Adrenal gland (tissue), 19 donors: Measurements from ENCODE around the gene RRBP1. TPM values are rescaled to one million over a fixed set of nuclear protein-coding genes. Genes with fewer than 3 reads are reported as not detected.

Experiments used
- DNase-seq, 7 donors: peaks; one replicate each; pipeline ENCODE4 v3.0.0-alpha.2; 2019 to 2020
- H3K27ac ChIP-seq, 5 donors: fragments of 200-600 bp; sonication (generic) in 4 of 5; 1 replicate in 3 of 5; 2 replicates in 2 of 5; pipeline versions ENCODE4 v1.5.1 to v1.8.0; 2016 to 2020; ENCODE audit warnings: mild to moderate bottlenecking in 1 of 5
- H3K27me3 ChIP-seq: fragments of 200-600 bp; 2 replicates; pipeline ENCODE4 v1.8.0; 2021
- H3K36me3 ChIP-seq, 2 donors: fragments of 200-600 bp; replicated peaks in 1 of 2; 1 replicate in 1 of 2; 2 replicates in 1 of 2; pipeline versions ENCODE4 v1.5.1 to v1.8.0; 2018 to 2022
- H3K4me1 ChIP-seq, 2 donors: fragments of 200-600 bp; replicated peaks in 1 of 2; 1 replicate in 1 of 2; 2 replicates in 1 of 2; pipeline versions ENCODE4 v1.5.1 to v1.8.0; 2018 to 2021
- H3K4me3 ChIP-seq, 4 donors: fragments of 200-600 bp; sonication (generic) in 3 of 4; one replicate each; pipeline ENCODE4 v1.5.1; 2016 to 2018
- H3K9me3 ChIP-seq, 3 donors: fragments of 200-600 bp; sonication (generic) in 1 of 3; replicated peaks in 1 of 3; 1 replicate in 2 of 3; 2 replicates in 1 of 3; pipeline versions ENCODE4 v1.5.1 to v1.8.0; 2016 to 2021
- POLR2A ChIP-seq, 2 donors: fragments of 450-650 bp; IDR thresholded peaks; one replicate each; pipeline ENCODE4 v1.6.1; 2017; ENCODE audit warnings: antibody characterized with exemption in 2 of 2, mild to moderate bottlenecking in 2 of 2, moderate library complexity in 1 of 2
- WGBS, 4 donors: extraction: QIAGEN DNeasy Blood & Tissue Kit in 2 of 4; methylation state at CpG; one replicate each; pipeline versions ENCODE4 v1.1.5 to v1.1.7; 2013 to 2017; 5-methylcytosine and 5-hydroxymethylcytosine counted together
- intact Hi-C, 2 donors: fragments of 100-400 bp; cut with DNase I; formaldehyde crosslinking; loops; one replicate each; pipeline versions ENCODE4 v1.14.1 to v1.15.0; 2022 to 2023
- long read RNA-seq, 10 donors: library from polyadenylated mRNA in 3 of 10; unstranded in 2 of 10; stranded (forward) in 1 of 10; transcript quantifications; one replicate each; pipeline ENCODE4 v2.0.0 and lab custom pipeline, GENCODE V29; 2021 to 2026
- polyA plus RNA-seq, 3 donors: library from polyadenylated mRNA; stranded (reverse); fragments of 200-250 nt in 2 of 3; fragments of 350-450 nt in 1 of 3; fragmentation: Illumina TruSeq in 1 of 3; extraction: RNeasy Lipid Tissue Mini Kit (QIAGEN cat#74804) in 1 of 3; gene quantifications; one replicate each; pipeline ENCODE4 v1.2.3, GENCODE V29; 2013 to 2014
- total RNA-seq, 9 donors: library from RNA; depleted of rRNA in 4 of 9; stranded (reverse); fragments of >200 nt in 4 of 9; fragments of 120-200 nt in 1 of 9; fragmentation: NEBNext Ultra II Directional in 1 of 9; extraction: Animal tissue kit (Norgen Biotek cat#: 25700) in 1 of 9; gene quantifications; one replicate each; pipeline versions ENCODE4 v1.1.0 to v1.2.4, GENCODE V29; 2013 to 2023
- TF ChIP-seq, protein P1 (sequence below), 6 experiments: fragments of 450-650 bp in 4 of 6; fragments of 200-600 bp in 2 of 6; sonication (generic) in 1 of 6; IDR thresholded peaks; 1 replicate in 5 of 6; 2 replicates in 1 of 6; pipeline versions ENCODE4 v1.5.1 to v1.8.0; 2016 to 2021; ENCODE audit warnings: antibody characterized with exemption in 6 of 6, mild to moderate bottlenecking in 2 of 6, moderate library complexity in 1 of 6
- donor health status: healthy with polysubstance abuse.
- donor health status: Bipolar disorder and iron deficiency.
- donor health status: DM: yes; HTN: yes; CAD: no.
- donor health status: DM: no; HTN: no; CAD: no.
- donor health status: DM: no; HTN: no; CAD: no.
- donor health status: DM: yes; HTN: yes; CAD: no.

Gene RRBP1, protein sequence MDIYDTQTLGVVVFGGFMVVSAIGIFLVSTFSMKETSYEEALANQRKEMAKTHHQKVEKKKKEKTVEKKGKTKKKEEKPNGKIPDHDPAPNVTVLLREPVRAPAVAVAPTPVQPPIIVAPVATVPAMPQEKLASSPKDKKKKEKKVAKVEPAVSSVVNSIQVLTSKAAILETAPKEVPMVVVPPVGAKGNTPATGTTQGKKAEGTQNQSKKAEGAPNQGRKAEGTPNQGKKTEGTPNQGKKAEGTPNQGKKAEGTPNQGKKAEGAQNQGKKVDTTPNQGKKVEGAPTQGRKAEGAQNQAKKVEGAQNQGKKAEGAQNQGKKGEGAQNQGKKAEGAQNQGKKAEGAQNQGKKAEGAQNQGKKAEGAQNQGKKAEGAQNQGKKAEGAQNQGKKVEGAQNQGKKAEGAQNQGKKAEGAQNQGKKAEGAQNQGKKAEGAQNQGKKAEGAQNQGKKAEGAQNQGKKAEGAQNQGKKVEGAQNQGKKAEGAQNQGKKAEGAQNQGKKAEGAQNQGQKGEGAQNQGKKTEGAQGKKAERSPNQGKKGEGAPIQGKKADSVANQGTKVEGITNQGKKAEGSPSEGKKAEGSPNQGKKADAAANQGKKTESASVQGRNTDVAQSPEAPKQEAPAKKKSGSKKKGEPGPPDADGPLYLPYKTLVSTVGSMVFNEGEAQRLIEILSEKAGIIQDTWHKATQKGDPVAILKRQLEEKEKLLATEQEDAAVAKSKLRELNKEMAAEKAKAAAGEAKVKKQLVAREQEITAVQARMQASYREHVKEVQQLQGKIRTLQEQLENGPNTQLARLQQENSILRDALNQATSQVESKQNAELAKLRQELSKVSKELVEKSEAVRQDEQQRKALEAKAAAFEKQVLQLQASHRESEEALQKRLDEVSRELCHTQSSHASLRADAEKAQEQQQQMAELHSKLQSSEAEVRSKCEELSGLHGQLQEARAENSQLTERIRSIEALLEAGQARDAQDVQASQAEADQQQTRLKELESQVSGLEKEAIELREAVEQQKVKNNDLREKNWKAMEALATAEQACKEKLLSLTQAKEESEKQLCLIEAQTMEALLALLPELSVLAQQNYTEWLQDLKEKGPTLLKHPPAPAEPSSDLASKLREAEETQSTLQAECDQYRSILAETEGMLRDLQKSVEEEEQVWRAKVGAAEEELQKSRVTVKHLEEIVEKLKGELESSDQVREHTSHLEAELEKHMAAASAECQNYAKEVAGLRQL (N-terminal part only)
- total RNA-seq (100 to 1,000 TPM in 6 of 9 donors, 10 to 100 TPM in 3; 73.9 to 261 (median 120) TPM), polyA plus RNA-seq (100 to 1,000 TPM; 107 to 168 (median 125) TPM)
- long read RNA-seq, donor 1, full-length matches to known transcripts, result 24 of 37 reads
- long read RNA-seq, donor 1, partial matches to known transcripts, result 13 of 37 reads
- long read RNA-seq, donor 1, other reads (novel, unspliced or antisense), result 0 of 37 reads
- long read RNA-seq, donor 2, full-length matches to known transcripts, result 12 of 31 reads
- long read RNA-seq, donor 2, partial matches to known transcripts, result 19 of 31 reads
- long read RNA-seq, donor 2, other reads (novel, unspliced or antisense), result 0 of 31 reads
- long read RNA-seq, donor 3, transcript RRBP1-205 (2 exons, 1,191 nt), result major isoform, 13 of 32 reads
- long read RNA-seq, donor 3, partial matches to known transcripts, result 18 of 32 reads
- long read RNA-seq, donor 3, other reads (novel, unspliced or antisense), result 0 of 32 reads
- long read RNA-seq, donor 4, transcript RRBP1-205 (2 exons, 1,191 nt), result major isoform, 26 of 58 reads
- long read RNA-seq, donor 4, partial matches to known transcripts, result 28 of 58 reads
- long read RNA-seq, donor 4, other reads (novel, unspliced or antisense), result 3 of 58 reads
- long read RNA-seq, donor 5, full-length matches to known transcripts, result 44 of 144 reads
- long read RNA-seq, donor 5, partial matches to known transcripts, result 20 of 144 reads
- long read RNA-seq, donor 5, other reads (novel, unspliced or antisense), result 80 of 144 reads
- long read RNA-seq, donor 6, transcript RRBP1-205 (2 exons, 1,191 nt), result major isoform, 14 of 47 reads
- long read RNA-seq, donor 6, partial matches to known transcripts, result 29 of 47 reads
- long read RNA-seq, donor 6, other reads (novel, unspliced or antisense), result 4 of 47 reads
- long read RNA-seq, donor 7, full-length matches to known transcripts, result 14 of 26 reads
- long read RNA-seq, donor 7, partial matches to known transcripts, result 12 of 26 reads
- long read RNA-seq, donor 7, other reads (novel, unspliced or antisense), result 0 of 26 reads
- long read RNA-seq, donor 8, full-length matches to known transcripts, result 23 of 55 reads
- long read RNA-seq, donor 8, partial matches to known transcripts, result 32 of 55 reads
- long read RNA-seq, donor 8, other reads (novel, unspliced or antisense), result 0 of 55 reads
- long read RNA-seq, donor 9, transcript RRBP1-205 (2 exons, 1,191 nt), result major isoform, 10 of 27 reads
- long read RNA-seq, donor 9, partial matches to known transcripts, result 17 of 27 reads
- long read RNA-seq, donor 9, other reads (novel, unspliced or antisense), result 0 of 27 reads
- long read RNA-seq, donor 10, full-length matches to known transcripts, result 11 of 35 reads
- long read RNA-seq, donor 10, partial matches to known transcripts, result 24 of 35 reads
- long read RNA-seq, donor 10, other reads (novel, unspliced or antisense), result 0 of 35 reads

DNA sequence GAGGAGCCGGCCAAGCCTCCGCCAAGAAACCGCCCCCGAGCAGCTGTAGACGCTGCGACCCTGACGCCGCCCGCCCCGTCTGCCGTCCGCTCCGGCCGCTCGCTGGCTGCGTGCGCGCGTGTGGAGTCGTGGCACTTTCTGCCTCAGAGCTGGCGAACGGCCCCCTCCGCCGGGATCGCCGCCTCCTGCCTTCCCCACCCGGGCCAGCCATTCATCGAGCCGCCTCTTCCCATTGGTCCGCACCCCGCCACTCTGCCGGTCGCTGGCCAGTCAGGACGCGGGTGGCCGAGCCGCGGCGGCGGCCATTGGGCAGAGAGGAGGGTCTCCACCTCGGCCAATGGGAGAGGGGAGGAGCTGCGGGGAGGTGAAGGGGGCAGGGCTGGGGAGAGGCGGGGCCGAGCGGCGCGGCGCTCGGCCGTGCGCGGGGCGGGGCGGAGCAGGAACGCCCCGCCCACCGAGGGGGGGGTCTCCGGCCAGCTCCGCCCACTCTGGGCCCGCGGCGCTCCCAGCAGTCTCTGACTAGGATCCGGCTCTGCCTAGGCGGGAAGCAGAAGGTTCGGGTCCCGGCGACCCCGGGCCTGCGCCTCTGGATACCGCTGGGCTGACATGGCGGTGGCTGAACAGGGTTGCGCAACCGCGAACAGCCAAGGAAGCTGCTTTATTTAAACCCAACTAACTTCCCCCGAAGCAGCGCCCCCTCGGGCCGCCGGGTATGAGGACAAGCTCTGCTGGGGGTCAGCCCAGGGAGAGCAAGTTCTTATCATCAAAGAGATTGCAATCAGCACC lies at the start of gene RRBP1:
TSS of gene RRBP1 (minus strand) at position 140 of the 786 bp plus-strand sequence. CDS start 21,735 bp downstream, outside the sequence.
- H3K27me3 ChIP-seq, result no peaks in the 10 kb centered on the region
- no peaks in the 10 kb centered on the region for H3K9me3 ChIP-seq
- peaks cover 0 to 5% of the 10 kb centered on the region in 2 donors for H3K36me3 ChIP-seq
- intact Hi-C loops, result loop anchor here in 1 of 2 donors (5.0 kb wide), 1 partner anchor 215 kb away; no protein-coding TSS in a partner anchor
- H3K4me3 ChIP-seq, result peak within 1 kb of the TSS in 3 of 4 donors; percentile 41 to 93 (median 58)
- TF ChIP-seq, protein P1, sequence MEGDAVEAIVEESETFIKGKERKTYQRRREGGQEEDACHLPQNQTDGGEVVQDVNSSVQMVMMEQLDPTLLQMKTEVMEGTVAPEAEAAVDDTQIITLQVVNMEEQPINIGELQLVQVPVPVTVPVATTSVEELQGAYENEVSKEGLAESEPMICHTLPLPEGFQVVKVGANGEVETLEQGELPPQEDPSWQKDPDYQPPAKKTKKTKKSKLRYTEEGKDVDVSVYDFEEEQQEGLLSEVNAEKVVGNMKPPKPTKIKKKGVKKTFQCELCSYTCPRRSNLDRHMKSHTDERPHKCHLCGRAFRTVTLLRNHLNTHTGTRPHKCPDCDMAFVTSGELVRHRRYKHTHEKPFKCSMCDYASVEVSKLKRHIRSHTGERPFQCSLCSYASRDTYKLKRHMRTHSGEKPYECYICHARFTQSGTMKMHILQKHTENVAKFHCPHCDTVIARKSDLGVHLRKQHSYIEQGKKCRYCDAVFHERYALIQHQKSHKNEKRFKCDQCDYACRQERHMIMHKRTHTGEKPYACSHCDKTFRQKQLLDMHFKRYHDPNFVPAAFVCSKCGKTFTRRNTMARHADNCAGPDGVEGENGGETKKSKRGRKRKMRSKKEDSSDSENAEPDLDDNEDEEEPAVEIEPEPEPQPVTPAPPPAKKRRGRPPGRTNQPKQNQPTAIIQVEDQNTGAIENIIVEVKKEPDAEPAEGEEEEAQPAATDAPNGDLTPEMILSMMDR (IDR thresholded peaks at IDR 0.05), result peak; percentile 30 to 76 (median 60)
- peak; percentile 96 to 99 for TF ChIP-seq POLR2A (IDR thresholded peaks at IDR 0.05)
- peak; percentile 98 to 99 (median 99) for DNase-seq
- 0 to 3% (median 1%) methylated on average over 8 to 79 of the region's 79 CpGs for WGBS, 4 donors
- peak within 1 kb of the TSS; percentile 42 to 100 (median 95) for H3K27ac ChIP-seq
- H3K4me1 ChIP-seq, result peaks cover 11 to 20% of the 10 kb centered on the region in 2 donors

DNA sequence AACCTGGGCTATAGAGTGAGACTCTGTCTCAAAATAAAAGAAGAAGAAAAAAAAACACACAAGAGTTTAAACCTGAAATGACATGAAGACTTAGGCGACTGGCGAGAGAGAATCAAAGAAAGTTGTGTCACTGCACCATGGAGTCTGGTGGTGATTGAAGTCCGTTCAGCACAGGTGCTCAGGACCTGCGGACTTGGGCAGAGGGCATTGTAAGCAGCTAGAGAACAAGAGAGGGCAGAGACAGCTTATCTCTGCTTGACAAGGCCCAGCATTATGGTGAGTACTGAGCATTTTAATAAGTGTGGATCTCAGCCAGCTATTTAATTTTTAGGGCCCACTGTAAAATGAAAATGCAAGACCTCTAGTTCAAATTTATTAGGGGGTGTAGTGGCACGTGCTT lies 49.2 kb upstream of the RRBP1 start:
- TF ChIP-seq POLR2A (IDR thresholded peaks at IDR 0.05), result no peak
- TF ChIP-seq, protein P1 (IDR thresholded peaks at IDR 0.05), result no peak
- no peak overlapping the region for H3K27ac ChIP-seq
- no peaks in the 10 kb centered on the region for H3K4me1 ChIP-seq
- H3K9me3 ChIP-seq, result no peaks in the 10 kb centered on the region
- no peak for DNase-seq
- intact Hi-C loops, result no loop called here
- no peak overlapping the region for H3K4me3 ChIP-seq
- 83 to 94% (median 92%) methylated on average over 5 of the region's 5 CpGs for WGBS, 4 donors
- no peaks in the 10 kb centered on the region for H3K36me3 ChIP-seq
- H3K27me3 ChIP-seq, result no peaks in the 10 kb centered on the region
